Stomach (tissue), 9 donors: ENCODE measurements around the gene NME7. TPM values are rescaled to one million over a fixed set of nuclear protein-coding genes. Genes with fewer than 3 reads are reported as not detected.
A peak's percentile ranks its signal among the peaks of the same experiment; 100 is the strongest.

Experiments
- DNase-seq, 2 donors: peaks; one replicate each; pipeline versions ENCODE4 v3.0.0 to v3.0.0-alpha.2; 2013 to 2019
- H3K27ac ChIP-seq, 5 donors: fragments of 200-600 bp in 4 of 5; sonication (generic) in 4 of 5; one replicate each; pipeline ENCODE4 v1.5.1; 2013 to 2019; ENCODE audit warnings: mild to moderate bottlenecking in 1 of 5, moderate library complexity in 1 of 5
- H3K27me3 ChIP-seq, 3 donors: fragments of 200-600 bp; sonication (generic); one replicate each; pipeline ENCODE4 v1.5.1; 2017 to 2019; ENCODE audit warnings: mixed run types in 1 of 3
- H3K36me3 ChIP-seq, 4 donors: fragments of 200-600 bp; sonication (generic); 1 replicate in 3 of 4; 2 replicates in 1 of 4; pipeline ENCODE4 v1.5.1; 2016 to 2019
- H3K4me1 ChIP-seq, 4 donors: fragments of 200-600 bp; sonication (generic); one replicate each; pipeline ENCODE4 v1.5.1; 2016 to 2019
- H3K4me3 ChIP-seq, 4 donors: fragments of 200-600 bp; sonication (generic) in 3 of 4; one replicate each; pipeline ENCODE4 v1.5.1; 2016 to 2019; ENCODE audit warnings: mild to moderate bottlenecking in 1 of 4
- H3K9me3 ChIP-seq, 4 donors: fragments of 200-600 bp; sonication (generic); one replicate each; pipeline ENCODE4 v1.5.1; 2016 to 2019
- CTCF ChIP-seq, 7 experiments: fragments of 450-650 bp in 4 of 7; fragments of 200-600 bp in 3 of 7; sonication (generic) in 3 of 7; IDR thresholded peaks; one replicate each; pipeline ENCODE4 v1.5.1; 2016 to 2019; ENCODE audit warnings: antibody characterized with exemption in 7 of 7, control low read depth in 2 of 7, mild to moderate bottlenecking in 1 of 7
- EP300 ChIP-seq: sonication (generic); formaldehyde crosslinking; IDR thresholded peaks from one replicate; pipeline ENCODE4 v1.6.1; 2017; ENCODE audit warnings: antibody characterized with exemption
- POLR2A ChIP-seq, 4 donors: fragments of 450-650 bp; IDR thresholded peaks; one replicate each; pipeline ENCODE4 v1.6.1; 2016; ENCODE audit warnings: antibody characterized with exemption in 4 of 4, control low read depth in 2 of 4, mild to moderate bottlenecking in 1 of 4, moderate library complexity in 1 of 4
- POLR2AphosphoS5 ChIP-seq, 3 donors: sonication (generic); formaldehyde crosslinking; IDR thresholded peaks; one replicate each; pipeline ENCODE4 v1.6.1; 2016; ENCODE audit warnings: antibody characterized with exemption in 3 of 3
- WGBS, 5 donors: extraction: QIAGEN DNeasy Blood & Tissue Kit in 3 of 5; methylation state at CpG; one replicate each; pipeline versions ENCODE4 v1.1.5 to v1.1.7; 2013 to 2018; 5-methylcytosine and 5-hydroxymethylcytosine counted together
- intact Hi-C: fragments of 100-400 bp; cut with DNase I; formaldehyde crosslinking; loops from one replicate; pipeline ENCODE4 v1.15.1; 2023; ENCODE audit warnings: low total_unique reads
- polyA plus RNA-seq, 3 donors: library from polyadenylated mRNA; stranded (reverse); fragments of 200-250 nt; gene quantifications; one replicate each; pipeline ENCODE4 v1.2.3, GENCODE V29; 2013
- total RNA-seq, 5 donors: library from RNA; depleted of rRNA; stranded (reverse); fragments of >200 nt; gene quantifications; one replicate each; pipeline versions ENCODE4 v1.1.0 to v1.2.3, GENCODE V29; 2014 to 2016
- donor health status: healthy with polysubstance abuse.
- donor health status: Bipolar disorder and iron deficiency.
- donor health status: healthy.

Gene NME7
- total and polyA plus RNA-seq, 8 donors = 7.6 to 44.3 (median 8.2) TPM; not detected in 1

- peaks cover 41 to 87% (median 69%) of the 10 kb centered on the region in 4 donors for H3K4me1 ChIP-seq
- H3K36me3 ChIP-seq = peaks cover 31 to 44% (median 38%) of the 10 kb centered on the region in 4 donors
- peak overlapping the region in 1 of 4 donors; percentile 75 for H3K4me3 ChIP-seq
- no peaks in the 10 kb centered on the region for H3K27me3 ChIP-seq
- TF ChIP-seq CTCF (IDR thresholded peaks at IDR 0.05) (no peak), EP300 (no peak), POLR2AphosphoS5 (IDR thresholded peaks at IDR 0.05) (peak in 1 of 3 donors; percentile 60)
- WGBS, 5 donors = 26 to 54% (median 36%) methylated on average over 6 of the region's 6 CpGs
- no peaks in the 10 kb centered on the region for H3K9me3 ChIP-seq
- peak overlapping the region; percentile 81 to 98 (median 94) for H3K27ac ChIP-seq
- intact Hi-C loops = no loop called here
- DNase-seq = no peak
Observed at GRCh38 chr1:169112241-169112640, 255.4 kb downstream of the NME7 start.

GRCh38 chr1:169111472-169111871 lies 256.1 kb downstream of the NME7 start:
- Histone ChIP-seq H3K4me1 (peaks cover 36 to 80% (median 61%) of the 10 kb centered on the region in 4 donors), H3K9me3 (no peaks in the 10 kb centered on the region), H3K4me3 (peak overlapping the region; percentile 75 to 96 (median 79)), H3K27me3 (no peaks in the 10 kb centered on the region), H3K36me3 (peaks cover 31 to 40% (median 33%) of the 10 kb centered on the region in 4 donors), H3K27ac (peak overlapping the region; percentile 85 to 98 (median 94))
- DNase-seq = no peak
- TF ChIP-seq EP300 = no peak
- TF ChIP-seq CTCF (IDR thresholded peaks at IDR 0.05) = no peak
- TF ChIP-seq POLR2AphosphoS5 (IDR thresholded peaks at IDR 0.05) = no peak
- TF ChIP-seq POLR2A (IDR thresholded peaks at IDR 0.05) = no peak
- intact Hi-C loops = no loop called here
- 34 to 63% (median 50%) methylated on average over 6 of the region's 6 CpGs for WGBS, 5 donors

GRCh38 chr1:169110689-169111447 lies 256.7 kb downstream of the NME7 start:
- intact Hi-C loops = no loop called here

GRCh38 chr1:169110236-169110635 lies 257.4 kb downstream of the NME7 start:
- TF ChIP-seq CTCF (IDR thresholded peaks at IDR 0.05) = no peak
- TF ChIP-seq POLR2AphosphoS5 (IDR thresholded peaks at IDR 0.05) = peak in 2 of 3 donors; percentile 68 to 81
- WGBS, 5 donors = 7 to 19% (median 11%) methylated on average over 3 of the region's 3 CpGs
- Histone ChIP-seq H3K4me3 (peak overlapping the region; percentile 75 to 96 (median 79)), H3K9me3 (no peaks in the 10 kb centered on the region), H3K27ac (peak overlapping the region; percentile 58 to 98 (median 94)), H3K4me1 (peaks cover 33 to 73% (median 54%) of the 10 kb centered on the region in 4 donors), H3K36me3 (peaks cover 27 to 34% (median 30%) of the 10 kb centered on the region in 4 donors), H3K27me3 (no peaks in the 10 kb centered on the region)
- peak; percentile 63 to 65 for DNase-seq
- intact Hi-C loops = no loop called here

More at GRCh38 chr1:169110689-169111447, 256.7 kb downstream of the NME7 start:
- peak overlapping the region; percentile 85 to 98 (median 94) for H3K27ac ChIP-seq
- WGBS, 5 donors = 19 to 40% (median 21%) methylated on average over 7 of the region's 7 CpGs
- TF ChIP-seq POLR2A (IDR thresholded peaks at IDR 0.05) (no peak), POLR2AphosphoS5 (IDR thresholded peaks at IDR 0.05) (peak in 2 of 3 donors; percentile 27 to 53)
- H3K4me1 ChIP-seq = peaks cover 33 to 74% (median 55%) of the 10 kb centered on the region in 4 donors
- no peaks in the 10 kb centered on the region for H3K27me3 ChIP-seq
- H3K36me3 ChIP-seq = peaks cover 28 to 38% (median 33%) of the 10 kb centered on the region in 4 donors
- DNase-seq = peak in 1 of 2 donors; percentile 61
- no peaks in the 10 kb centered on the region for H3K9me3 ChIP-seq
- peak overlapping the region; percentile 75 to 96 (median 79) for H3K4me3 ChIP-seq
